Spleen (tissue), 7 donors: Measurements from ENCODE around the gene NGF.

Experiments used
- CTCF ChIP-seq, 11 experiments: fragments of 200-600 bp in 7 of 11; fragments of 450-650 bp in 4 of 11; sonication (generic) in 4 of 11; IDR thresholded peaks in 8 of 11; conservative IDR thresholded peaks in 3 of 11; 1 replicate in 7 of 11; 2 replicates in 4 of 11; pipeline versions ENCODE4 v1.4.0 to v1.8.0; 2016 to 2021; ENCODE audit warnings: antibody characterized with exemption in 11 of 11, inconsistent platforms in 4 of 11, mild to moderate bottlenecking in 1 of 11
- POLR2A ChIP-seq, 3 donors: fragments of 450-650 bp; IDR thresholded peaks; one replicate each; pipeline ENCODE4 v1.5.1; 2017; ENCODE audit warnings: antibody characterized with exemption in 3 of 3, mild to moderate bottlenecking in 1 of 3
- POLR2AphosphoS5 ChIP-seq, 3 donors: sonication (generic); formaldehyde crosslinking; IDR thresholded peaks; one replicate each; pipeline ENCODE4 v1.5.1; 2017; ENCODE audit warnings: antibody characterized with exemption in 3 of 3
- donor health status: DM: no; HTN: no; CAD: no; lungs with moderate emphysema.
- donor health status: DM: no; HTN: no; CAD: no.
- donor health status: DM: no; HTN: no; CAD: no.

DNA sequence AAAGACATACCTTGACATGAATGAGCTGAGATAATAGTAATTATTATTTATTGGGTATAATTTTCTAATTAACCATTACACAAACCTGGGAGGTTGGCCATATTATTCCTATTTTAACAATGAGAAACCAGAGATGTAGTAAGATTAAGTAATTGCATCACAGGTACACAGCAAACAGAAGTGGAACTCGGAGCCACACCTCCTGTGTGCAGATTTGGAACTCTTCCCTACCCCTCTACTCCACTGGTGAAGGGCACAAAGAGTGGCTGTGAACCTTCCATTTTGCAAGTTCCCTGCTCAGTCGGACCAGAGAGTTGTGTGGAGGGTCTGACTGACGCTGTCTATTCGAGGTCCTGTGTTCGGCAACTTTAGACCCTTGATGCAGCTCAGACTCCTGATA is 45.0 kb downstream of the NGF start:
- no peak for TF ChIP-seq POLR2AphosphoS5 (IDR thresholded peaks at IDR 0.05)
- TF ChIP-seq POLR2A (IDR thresholded peaks at IDR 0.05), result no peak
- no peak for TF ChIP-seq CTCF (IDR thresholded peaks at IDR 0.05 in 8 of 11, conservative IDR thresholded peaks at IDR 0.05 in 3 of 11)
